ENCODE measurements around the gene PTPRN2. TPM values are rescaled to one million over a fixed set of nuclear protein-coding genes. Genes with fewer than 3 reads are reported as not detected.

Gene PTPRN2
- total RNA-seq, 2 experiments from 2014 or later = 0.70 TPM; not detected in 1

GRCh38 chr7:157651366-157652160 lies 936.1 kb downstream of the PTPRN2 start:
- no peak overlapping the region for H3K4me3 ChIP-seq (ENCODE audit: low read depth, low read length, poor library complexity, severe bottlenecking)
- no peak overlapping the region for H3K4me2 ChIP-seq (ENCODE audit: low read length)
- H3K79me2 ChIP-seq (ENCODE audit: insufficient read depth, low read depth, low read length) = no peaks in the 10 kb centered on the region
- POLR2A ChIA-PET = no interaction called here
- H2AFZ ChIP-seq (ENCODE audit: low read length) = no peak overlapping the region
- no peak for DNase-seq (ENCODE audit: low spot score)
- intact Hi-C loops (cut with micrococcal nuclease; ENCODE audit: unreplicated experiment) = no loop called here
- no peaks in the 10 kb centered on the region for H3K4me1 ChIP-seq (ENCODE audit: insufficient read depth, low read length, poor library complexity, severe bottlenecking)
- H3K9me2 ChIP-seq (ENCODE audit: insufficient read depth, low read length) = no peaks in the 10 kb centered on the region
- TF ChIP-seq EZH2phosphoT487 (IDR thresholded peaks at IDR 0.05; ENCODE audit: borderline replicate concordance, low read depth, low read length) = no peak
- no peak for TF ChIP-seq CTCF (conservative IDR thresholded peaks at IDR 0.05; ENCODE audit: low read length)
- no peaks in the 10 kb centered on the region for H3K9me3 ChIP-seq (ENCODE audit: low read length)
- no peak overlapping the region for H3K27ac ChIP-seq (ENCODE audit: low read depth, low read length, poor library complexity, severe bottlenecking)
- H3K36me3 ChIP-seq (ENCODE audit: insufficient read depth, low read length) = no peaks in the 10 kb centered on the region
- CTCF ChIA-PET (ENCODE audit: unreplicated experiment) = no interaction called here
- BruUV-seq (replicated peaks) = no TSS peak
- H4K20me1 ChIP-seq (ENCODE audit: insufficient read depth, low read length) = no peaks in the 10 kb centered on the region

DNA sequence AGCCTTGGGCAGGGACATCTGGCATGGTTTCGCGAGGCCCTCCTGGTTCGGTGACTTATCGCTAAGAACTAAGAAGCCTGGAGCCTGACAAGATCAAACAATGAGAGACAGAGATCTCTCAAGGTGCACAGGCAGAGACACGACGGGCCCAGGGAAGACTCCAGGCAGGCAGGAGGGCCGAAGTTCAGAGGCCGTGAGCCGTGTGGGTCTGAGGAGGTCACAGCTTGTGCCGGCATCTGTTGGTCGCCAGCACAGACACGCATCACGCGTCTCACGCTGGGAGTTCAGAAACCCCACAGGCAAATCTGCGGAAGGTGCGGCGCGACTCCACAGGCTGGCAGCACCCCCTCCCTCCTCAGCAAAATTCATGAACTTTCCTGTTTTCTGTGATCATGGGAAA lies 936.8 kb downstream of the PTPRN2 start:
- Histone ChIP-seq H3K4me1 (ENCODE audit: insufficient read depth, low read length, poor library complexity, severe bottlenecking) (no peaks in the 10 kb centered on the region), H3K9me2 (ENCODE audit: insufficient read depth, low read length) (no peaks in the 10 kb centered on the region), H3K4me2 (ENCODE audit: low read length) (no peak overlapping the region), H3K36me3 (ENCODE audit: insufficient read depth, low read length) (no peaks in the 10 kb centered on the region), H4K20me1 (ENCODE audit: insufficient read depth, low read length) (no peaks in the 10 kb centered on the region), H3K4me3 (ENCODE audit: low read depth, low read length, poor library complexity, severe bottlenecking) (no peak overlapping the region), H2AFZ (ENCODE audit: low read length) (no peak overlapping the region), H3K27ac (ENCODE audit: low read depth, low read length, poor library complexity, severe bottlenecking) (no peak overlapping the region), H3K79me2 (ENCODE audit: insufficient read depth, low read depth, low read length) (no peaks in the 10 kb centered on the region), H3K9me3 (ENCODE audit: low read length) (no peaks in the 10 kb centered on the region)
- ChIA-PET POLR2A (no interaction called here), CTCF (ENCODE audit: unreplicated experiment) (no interaction called here)
- BruUV-seq (replicated peaks) = no TSS peak
- intact Hi-C loops (cut with micrococcal nuclease; ENCODE audit: unreplicated experiment) = no loop called here
- no peak for DNase-seq (ENCODE audit: low spot score)
- TF ChIP-seq CTCF (conservative IDR thresholded peaks at IDR 0.05; ENCODE audit: low read length) = no peak
- TF ChIP-seq EZH2phosphoT487 (IDR thresholded peaks at IDR 0.05; ENCODE audit: borderline replicate concordance, low read depth, low read length) = no peak

GRCh38 chr7:157650131-157650631 lies 937.4 kb downstream of the PTPRN2 start:
- no peaks in the 10 kb centered on the region for H4K20me1 ChIP-seq (ENCODE audit: insufficient read depth, low read length)
- no peaks in the 10 kb centered on the region for H3K79me2 ChIP-seq (ENCODE audit: insufficient read depth, low read depth, low read length)
- no peak for DNase-seq (ENCODE audit: low spot score)
- no TSS peak for BruUV-seq (replicated peaks)
- H3K9me3 ChIP-seq (ENCODE audit: low read length) = no peaks in the 10 kb centered on the region
- intact Hi-C loops (cut with micrococcal nuclease; ENCODE audit: unreplicated experiment) = no loop called here
- ChIA-PET CTCF (ENCODE audit: unreplicated experiment) (no interaction called here), POLR2A (no interaction called here)
- no peak overlapping the region for H3K4me2 ChIP-seq (ENCODE audit: low read length)
- no peaks in the 10 kb centered on the region for H3K36me3 ChIP-seq (ENCODE audit: insufficient read depth, low read length)
- TF ChIP-seq CTCF (conservative IDR thresholded peaks at IDR 0.05; ENCODE audit: low read length) = no peak
- TF ChIP-seq EZH2phosphoT487 (IDR thresholded peaks at IDR 0.05; ENCODE audit: borderline replicate concordance, low read depth, low read length) = no peak
- H2AFZ ChIP-seq (ENCODE audit: low read length) = no peak overlapping the region
- no peak overlapping the region for H3K4me3 ChIP-seq (ENCODE audit: low read depth, low read length, poor library complexity, severe bottlenecking)
- no peaks in the 10 kb centered on the region for H3K4me1 ChIP-seq (ENCODE audit: insufficient read depth, low read length, poor library complexity, severe bottlenecking)
- no peak overlapping the region for H3K27ac ChIP-seq (ENCODE audit: low read depth, low read length, poor library complexity, severe bottlenecking)
- H3K9me2 ChIP-seq (ENCODE audit: insufficient read depth, low read length) = no peaks in the 10 kb centered on the region

Data from OCI-LY7 (cell line).